Measurements from ENCODE around the gene IL13RA2.

Gene IL13RA2

DNA sequence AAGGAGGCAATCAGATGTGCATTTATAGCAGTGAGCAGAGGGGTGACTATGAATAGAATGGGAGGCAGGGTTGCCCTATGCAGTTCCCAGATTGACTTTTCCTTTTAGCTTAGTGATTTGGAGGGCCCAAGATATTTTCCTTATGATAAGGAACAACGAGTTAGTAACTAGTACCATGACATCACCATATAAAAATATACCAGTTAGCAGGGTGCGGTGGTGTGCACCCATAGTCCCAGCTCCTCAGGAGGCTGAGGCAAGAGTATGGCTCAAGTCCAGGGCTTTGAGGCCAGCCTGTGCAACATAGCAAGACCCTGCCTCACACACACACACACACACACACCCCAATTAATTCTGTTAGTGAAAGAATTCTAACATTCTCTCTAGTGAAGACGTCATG lies 53.0 kb downstream of the IL13RA2 start:
- H3K4me3 ChIP-seq (ENCODE audit: control insufficient read depth in 1 of 7, extremely low read depth in 1 of 7, insufficient read depth in 4 of 7, low read depth in 2 of 7, low read length in 6 of 7) = no peak overlapping the region
- no peaks in the 10 kb centered on the region for H3K36me3 ChIP-seq (ENCODE audit: control insufficient read depth in 4 of 4, insufficient read depth in 4 of 4, low read length in 3 of 4)
- WGBS (ENCODE audit: insufficient coverage) = 65% methylated on average over 2 of the region's 3 CpGs
- H3K9me3 ChIP-seq (ENCODE audit: control extremely low read depth in 1 of 5, control insufficient read depth in 4 of 5, insufficient read depth in 2 of 5, low read depth in 1 of 5, low read length in 4 of 5) = no peaks in the 10 kb centered on the region
- H3K27me3 ChIP-seq (replicated peaks in 2 of 5; ENCODE audit: control insufficient read depth in 4 of 5, insufficient read depth in 5 of 5, low read length in 4 of 5) = peaks cover 0 to 5% (median 0%) of the 10 kb centered on the region in 5 experiments
- H3K27ac ChIP-seq (ENCODE audit: insufficient read depth in 1 of 2, low read depth in 1 of 2, low read length in 2 of 2, poor library complexity in 1 of 2, severe bottlenecking in 2 of 2) = no peak overlapping the region
- H3K4me1 ChIP-seq (ENCODE audit: control extremely low read depth in 1 of 4, control insufficient read depth in 4 of 4, insufficient read depth in 4 of 4, low read length in 3 of 4) = no peaks in the 10 kb centered on the region
- CTCF ChIA-PET = no interaction called here
- no peak for DNase-seq
- POLR2A ChIA-PET = no interaction called here

DNA sequence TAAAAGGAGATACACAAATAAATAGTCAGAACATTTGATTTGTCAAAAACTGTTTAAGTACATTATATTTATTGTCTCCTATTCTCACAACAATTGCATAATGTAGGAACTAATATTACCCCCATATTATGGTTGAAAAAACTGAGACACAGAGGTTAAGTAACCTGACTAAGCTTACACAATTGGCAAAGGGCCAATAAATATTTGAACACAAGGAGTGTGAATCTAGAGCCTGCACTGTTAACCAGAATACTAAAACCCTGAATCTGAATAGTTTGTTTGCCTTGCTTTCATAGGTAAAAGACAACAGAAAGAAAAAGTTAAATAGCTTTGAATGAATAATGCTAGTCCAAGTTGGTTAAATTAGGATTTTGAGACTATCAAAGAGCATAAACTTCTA lies 55.2 kb downstream of the IL13RA2 start:
- CTCF ChIA-PET = no interaction called here
- no peaks in the 10 kb centered on the region for H3K27me3 ChIP-seq (replicated peaks in 2 of 5; ENCODE audit: control insufficient read depth in 4 of 5, insufficient read depth in 5 of 5, low read length in 4 of 5)

DNA sequence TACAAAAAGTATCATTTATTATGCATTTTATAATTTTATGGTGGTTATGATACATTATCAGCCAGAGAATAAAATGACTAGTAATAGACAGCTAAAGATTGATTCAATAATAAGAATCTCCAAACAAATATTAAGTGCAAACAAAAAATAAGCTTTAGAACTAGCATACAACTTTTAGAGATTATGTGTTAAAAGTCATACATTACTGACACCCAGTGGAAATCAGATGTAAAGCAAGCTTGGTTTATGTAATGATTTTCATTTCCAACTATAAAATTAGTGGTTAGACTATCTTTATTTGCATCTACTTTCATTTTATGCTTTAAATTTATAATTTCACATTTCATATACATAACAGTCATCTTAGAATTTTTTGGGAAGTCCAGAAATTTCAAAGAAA lies 57.7 kb downstream of the IL13RA2 start:
- H3K36me3 ChIP-seq (ENCODE audit: control insufficient read depth in 4 of 4, insufficient read depth in 4 of 4, low read length in 3 of 4) = no peaks in the 10 kb centered on the region
- peak; percentile 0 to 25 (median 21) for DNase-seq

More for the DNA sequence above, 55.2 kb downstream of the IL13RA2 start:
- no peaks in the 10 kb centered on the region for H3K4me1 ChIP-seq (ENCODE audit: control extremely low read depth in 1 of 4, control insufficient read depth in 4 of 4, insufficient read depth in 4 of 4, low read length in 3 of 4)
- no peak overlapping the region for H3K27ac ChIP-seq (ENCODE audit: insufficient read depth in 1 of 2, low read depth in 1 of 2, low read length in 2 of 2, poor library complexity in 1 of 2, severe bottlenecking in 2 of 2)
- POLR2A ChIA-PET = no interaction called here
- no peaks in the 10 kb centered on the region for H3K9me3 ChIP-seq (ENCODE audit: control extremely low read depth in 1 of 5, control insufficient read depth in 4 of 5, insufficient read depth in 2 of 5, low read depth in 1 of 5, low read length in 4 of 5)
- DNase-seq = no peak
- H3K36me3 ChIP-seq (ENCODE audit: control insufficient read depth in 4 of 4, insufficient read depth in 4 of 4, low read length in 3 of 4) = no peaks in the 10 kb centered on the region
- no peak overlapping the region for H3K4me3 ChIP-seq (ENCODE audit: control insufficient read depth in 1 of 7, extremely low read depth in 1 of 7, insufficient read depth in 4 of 7, low read depth in 2 of 7, low read length in 6 of 7)

More for the DNA sequence above, 57.7 kb downstream of the IL13RA2 start:
- H3K4me1 ChIP-seq (ENCODE audit: control extremely low read depth in 1 of 4, control insufficient read depth in 4 of 4, insufficient read depth in 4 of 4, low read length in 3 of 4) = no peaks in the 10 kb centered on the region
- no peak overlapping the region for H3K27ac ChIP-seq (ENCODE audit: insufficient read depth in 1 of 2, low read depth in 1 of 2, low read length in 2 of 2, poor library complexity in 1 of 2, severe bottlenecking in 2 of 2)
- H3K27me3 ChIP-seq (replicated peaks in 2 of 5; ENCODE audit: control insufficient read depth in 4 of 5, insufficient read depth in 5 of 5, low read length in 4 of 5) = no peaks in the 10 kb centered on the region
- no peaks in the 10 kb centered on the region for H3K9me3 ChIP-seq (ENCODE audit: control extremely low read depth in 1 of 5, control insufficient read depth in 4 of 5, insufficient read depth in 2 of 5, low read depth in 1 of 5, low read length in 4 of 5)
- H3K4me3 ChIP-seq (ENCODE audit: control insufficient read depth in 1 of 7, extremely low read depth in 1 of 7, insufficient read depth in 4 of 7, low read depth in 2 of 7, low read length in 6 of 7) = no peak overlapping the region
- POLR2A ChIA-PET = no interaction called here
- CTCF ChIA-PET = no interaction called here
